Bone marrow (tissue), 2 donors: ENCODE measurements around the gene ABHD8.
A peak's percentile ranks its signal among the peaks of the same experiment; 100 is the strongest.
"Not testable (repeated sequence)": the region's sequence is repeated elsewhere in the genome, so short reads cannot be mapped to it uniquely, and the experiment has no call there.

ENCODE experiments used
- DNase-seq, 2 donors: peaks; one replicate each; lab custom pipeline; 2025; lab: John Stamatoyannopoulos, UW

ABHD8 gene

DNA sequence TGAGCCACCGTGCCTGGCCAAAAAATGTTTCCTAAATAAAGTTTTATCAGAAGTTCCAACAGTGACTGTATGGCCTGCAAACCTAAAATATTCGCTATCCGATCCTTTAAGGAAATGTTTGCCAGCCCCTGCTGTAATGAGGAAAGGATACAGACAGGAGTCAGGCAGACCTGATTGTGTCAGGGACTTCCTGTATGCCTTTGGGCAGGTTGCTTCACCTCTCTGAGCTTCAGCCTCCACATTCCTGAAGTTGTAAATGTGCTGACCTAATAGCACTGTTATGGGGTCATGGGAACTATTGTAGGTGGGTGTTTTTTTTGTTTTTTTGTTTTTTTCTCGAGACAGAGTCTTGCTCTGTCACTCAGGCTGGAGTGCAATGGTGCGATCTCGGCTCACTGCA lies 6.2 kb downstream of the ABHD8 start:
- DNase-seq, result no peak

DNA sequence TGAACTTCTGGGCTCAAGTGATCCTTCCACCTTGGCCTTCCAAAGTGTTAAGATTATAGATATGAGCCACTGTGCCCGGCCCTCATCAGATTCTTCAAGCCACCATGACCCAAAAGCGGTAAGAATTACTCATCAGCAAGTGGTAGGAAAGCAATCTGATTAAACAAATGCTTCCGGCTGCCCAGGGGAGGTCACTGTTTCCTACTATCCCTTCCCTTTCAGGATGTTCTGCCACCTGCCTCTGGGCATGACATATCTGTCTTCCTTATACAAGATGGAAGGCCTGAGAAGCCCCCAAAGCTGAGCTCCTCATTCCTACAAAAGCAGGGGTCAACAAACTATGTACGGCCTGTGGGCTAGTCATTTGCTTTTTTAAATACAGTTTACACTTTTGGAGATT lies 7.0 kb downstream of the ABHD8 start:
- no peak for DNase-seq

DNA sequence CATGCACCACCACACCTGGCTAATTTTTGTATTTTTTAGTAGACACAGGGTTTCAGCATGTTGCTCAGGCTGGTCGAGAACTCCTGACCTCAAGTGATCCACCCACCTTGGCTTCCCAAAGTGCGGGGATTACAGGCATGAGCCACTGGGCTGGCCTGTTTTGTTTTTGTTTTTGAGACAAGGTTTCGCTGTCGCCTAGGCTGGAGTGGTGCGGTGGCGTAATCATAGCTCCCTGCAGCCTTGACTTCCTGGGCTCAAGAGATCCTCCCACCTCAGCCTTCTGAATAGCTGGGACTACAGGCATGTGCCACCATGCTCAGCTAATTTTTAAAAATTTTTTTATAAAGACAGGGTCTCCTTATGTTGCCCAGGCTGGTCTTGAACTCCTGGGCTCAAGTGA lies 7.7 kb downstream of the ABHD8 start:
- DNase-seq, result not testable (repeated sequence)

DNA sequence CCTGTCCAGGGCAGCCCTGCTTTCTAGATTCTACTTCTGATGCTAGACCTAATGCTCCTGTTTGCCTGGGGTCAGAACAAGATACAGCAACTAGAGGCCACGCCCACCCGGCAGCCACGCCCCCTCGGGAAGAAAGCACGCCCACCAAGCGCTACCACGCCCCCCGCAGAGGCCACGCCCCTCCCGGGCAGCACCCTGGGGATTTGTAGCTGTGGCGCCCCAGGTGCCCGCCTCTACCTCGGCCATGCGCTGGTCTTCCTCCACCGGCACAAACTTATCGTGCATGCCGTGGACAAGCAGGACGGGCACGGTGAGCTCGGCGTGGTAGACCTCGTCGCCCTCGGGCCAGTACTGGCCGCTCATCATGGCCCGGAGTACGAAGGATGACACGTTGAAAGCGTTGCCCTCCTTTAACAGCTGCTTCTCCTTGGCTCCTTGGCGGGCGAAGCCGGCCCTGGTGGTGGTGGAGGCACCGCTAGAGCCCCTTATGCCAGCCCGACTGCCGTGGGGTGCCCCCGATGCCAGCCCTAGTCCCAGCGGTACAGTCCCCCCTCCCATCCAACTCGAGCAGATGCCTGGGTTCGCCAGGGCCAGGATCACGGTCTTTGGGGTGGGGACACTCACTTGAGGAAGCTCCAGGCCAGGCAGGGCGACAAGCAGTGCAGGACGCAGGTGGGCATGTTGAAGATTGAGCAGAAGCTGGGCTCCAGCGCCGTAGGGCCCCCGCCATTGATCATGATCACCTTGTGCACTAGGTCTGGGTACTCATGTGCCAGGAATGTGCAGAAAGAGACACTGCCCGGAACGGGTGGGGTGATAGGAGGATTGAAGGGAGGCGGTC lies 9.0 kb downstream of the ABHD8 start:
- peak in 1 of 2 donors; percentile 3 for DNase-seq

DNA sequence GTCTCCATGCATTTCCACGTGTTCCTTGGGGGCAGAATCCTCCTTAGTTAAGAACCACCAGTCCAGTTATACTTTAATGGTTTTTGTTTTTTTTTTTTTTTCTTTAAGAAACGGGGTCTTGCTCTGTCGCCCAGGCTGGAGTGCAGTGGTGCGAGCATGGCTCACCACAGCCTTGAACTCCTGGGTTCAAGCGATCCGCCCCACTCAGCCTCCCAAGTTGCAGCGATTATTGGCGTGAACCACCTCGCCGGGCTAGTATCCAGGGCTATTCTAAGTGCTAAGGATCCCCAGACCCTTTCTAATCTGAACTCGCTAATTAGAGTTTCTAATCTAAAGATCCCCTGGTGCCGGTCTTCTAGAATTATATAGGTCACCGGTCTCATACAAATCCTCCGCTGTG lies 9.6 kb downstream of the ABHD8 start:
- DNase-seq, result no peak

DNA sequence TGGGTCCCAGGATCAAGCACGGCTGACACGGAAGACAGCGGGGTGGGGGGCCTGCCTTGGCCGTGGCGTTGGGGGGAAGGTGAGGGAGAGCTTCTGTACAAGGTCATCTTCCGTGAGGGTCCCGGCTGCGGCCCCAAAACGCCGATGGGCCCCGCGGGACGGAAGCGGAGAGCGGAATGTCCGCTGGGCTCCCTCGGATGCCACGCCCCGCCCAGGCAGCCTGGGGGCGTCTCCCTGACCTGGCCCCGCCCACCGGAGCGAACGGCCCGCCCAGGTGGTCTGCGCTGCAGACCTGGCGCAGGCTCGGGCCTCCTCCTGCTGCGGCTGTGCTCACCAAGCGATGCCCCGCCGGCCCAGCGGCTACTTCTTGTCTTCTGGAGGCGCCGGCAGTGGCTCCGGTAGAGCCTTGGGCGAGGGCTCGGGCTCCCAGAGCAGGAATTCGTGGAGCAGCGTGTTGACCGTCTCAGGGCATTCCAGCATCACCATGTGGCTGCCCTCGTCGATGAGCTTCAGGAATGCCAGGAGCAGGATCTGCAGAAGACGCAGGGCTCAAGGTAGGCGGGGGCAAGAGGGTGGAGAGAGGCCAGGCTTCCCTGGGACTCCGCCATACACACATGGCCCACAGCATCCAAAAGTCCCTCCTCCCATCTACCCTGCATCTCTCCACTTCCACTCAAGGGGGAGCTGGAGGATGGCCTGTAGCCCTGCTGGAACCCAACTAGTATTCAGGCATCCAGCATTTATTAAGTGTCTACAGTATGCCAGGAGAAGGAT lies 10.7 kb downstream of the ABHD8 start:
- peak; percentile 72 to 76 for DNase-seq

DNA sequence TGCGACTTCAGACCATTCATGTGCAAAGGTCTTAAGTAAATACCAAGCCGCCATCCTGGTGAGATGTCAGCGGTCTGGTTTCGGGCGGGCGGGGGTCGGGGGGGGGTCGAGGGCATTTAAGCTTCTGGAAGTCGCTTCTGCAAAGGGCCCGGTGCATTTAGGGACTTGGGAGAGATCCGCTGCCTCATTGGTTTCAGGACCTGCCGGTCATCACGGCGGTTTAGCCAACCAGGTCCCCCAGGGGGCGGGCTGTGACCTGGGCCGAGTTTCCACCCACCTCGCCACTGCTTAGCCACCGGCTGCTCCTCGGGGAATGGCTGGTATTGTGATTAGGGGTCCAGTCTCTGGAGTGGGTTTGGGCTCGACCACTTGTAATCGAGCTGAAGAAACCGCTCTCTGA lies 13.7 kb downstream of the ABHD8 start:
- DNase-seq, result peak; percentile 8 to 56

DNA sequence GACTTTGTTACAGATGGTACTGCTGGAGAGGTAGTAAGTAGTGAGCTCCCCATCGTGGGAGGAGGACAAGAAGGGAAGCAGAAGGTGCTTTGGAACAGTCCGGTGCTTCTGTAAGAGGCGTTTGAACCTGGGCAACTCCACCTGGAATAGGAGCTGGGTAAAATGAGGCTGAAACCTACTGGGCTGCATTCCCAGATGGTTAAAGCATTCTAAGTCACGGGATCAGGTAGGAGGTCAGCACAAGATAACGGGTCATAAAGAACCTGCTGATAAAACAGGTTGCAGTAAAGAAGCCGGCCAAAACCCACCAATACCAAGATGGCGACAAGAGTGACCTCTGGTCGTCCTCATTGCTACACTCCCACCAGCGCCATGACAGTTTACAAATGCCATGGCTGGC lies 16.5 kb downstream of the ABHD8 start:
- DNase-seq, result no peak

DNA sequence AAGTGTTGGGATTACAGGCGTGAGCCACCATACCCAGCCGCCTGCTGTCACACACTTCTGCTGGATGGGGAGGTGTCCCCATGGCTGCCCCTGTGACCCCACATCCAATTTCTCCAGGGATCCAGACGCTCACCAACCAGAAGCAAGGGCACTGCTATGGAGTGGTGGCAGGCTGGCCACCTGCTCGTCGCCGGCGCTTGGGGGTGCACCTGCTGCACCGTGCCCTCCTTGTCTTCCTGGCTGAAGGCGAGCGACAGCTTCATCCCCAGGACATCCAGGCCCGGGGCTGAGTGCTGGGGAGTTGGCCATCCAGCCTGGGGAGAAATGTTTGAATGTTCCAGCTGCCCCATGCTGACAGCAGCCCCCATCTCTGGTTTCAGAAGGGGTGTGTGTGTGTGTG lies 17.0 kb downstream of the ABHD8 start:
- no peak for DNase-seq

DNA sequence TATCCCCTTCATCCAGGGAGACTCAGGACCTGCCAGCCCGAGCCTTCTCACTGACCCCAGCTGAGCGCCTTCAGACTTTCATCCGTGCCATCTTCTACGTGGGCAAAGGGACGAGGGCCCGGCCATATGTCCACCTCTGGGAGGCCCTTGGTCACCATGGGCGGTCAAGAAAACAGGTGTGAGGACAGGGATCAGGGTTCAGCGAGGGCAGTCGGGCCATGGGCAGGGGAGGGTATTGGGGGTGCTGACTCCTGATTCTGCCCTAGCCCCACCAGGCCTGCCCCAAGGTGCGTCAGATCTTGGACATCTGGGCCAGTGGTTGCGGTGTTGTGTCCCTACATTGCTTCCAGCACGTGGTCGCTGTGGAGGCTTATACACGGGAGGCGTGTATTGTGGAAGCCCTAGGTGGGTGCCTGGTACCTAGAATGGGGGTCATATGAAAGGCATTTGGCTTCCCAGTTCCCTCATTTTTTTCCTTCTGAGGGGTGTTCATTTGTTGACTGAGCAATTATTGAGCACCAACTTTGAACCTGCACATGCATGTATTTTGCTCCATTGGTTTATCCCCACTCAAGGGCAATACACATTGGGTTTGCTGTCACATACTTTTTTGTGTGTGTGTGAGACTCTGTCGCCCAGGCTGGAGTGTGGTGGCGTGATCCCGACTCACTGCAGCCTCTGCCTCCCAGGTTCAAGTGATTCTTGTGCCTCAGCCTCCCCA lies 17.6 kb downstream of the ABHD8 start:
- DNase-seq, result no peak

DNA sequence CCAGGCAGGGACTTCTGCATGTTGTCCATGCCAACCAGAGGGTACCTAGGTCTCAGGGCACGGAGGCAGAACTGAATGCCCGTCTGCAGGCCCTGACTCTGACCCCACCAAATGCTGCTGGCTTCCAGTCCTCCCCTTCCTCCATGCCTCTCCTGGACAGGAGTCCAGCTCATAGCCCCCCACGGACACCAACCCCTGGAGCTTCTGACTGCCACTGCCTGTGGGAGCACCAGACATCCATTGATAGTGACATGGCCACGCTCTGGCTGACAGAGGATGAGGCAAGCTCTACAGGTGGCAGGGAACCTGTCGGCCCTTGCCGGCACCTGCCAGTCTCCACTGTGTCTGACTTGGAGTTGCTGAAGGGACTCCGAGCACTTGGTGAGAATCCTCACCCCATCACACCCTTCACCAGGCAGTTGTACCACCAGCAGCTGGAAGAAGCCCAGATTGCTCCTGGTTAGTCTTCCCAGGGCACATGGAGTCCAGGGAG lies 19.7 kb downstream of the ABHD8 start:
- no peak for DNase-seq

DNA sequence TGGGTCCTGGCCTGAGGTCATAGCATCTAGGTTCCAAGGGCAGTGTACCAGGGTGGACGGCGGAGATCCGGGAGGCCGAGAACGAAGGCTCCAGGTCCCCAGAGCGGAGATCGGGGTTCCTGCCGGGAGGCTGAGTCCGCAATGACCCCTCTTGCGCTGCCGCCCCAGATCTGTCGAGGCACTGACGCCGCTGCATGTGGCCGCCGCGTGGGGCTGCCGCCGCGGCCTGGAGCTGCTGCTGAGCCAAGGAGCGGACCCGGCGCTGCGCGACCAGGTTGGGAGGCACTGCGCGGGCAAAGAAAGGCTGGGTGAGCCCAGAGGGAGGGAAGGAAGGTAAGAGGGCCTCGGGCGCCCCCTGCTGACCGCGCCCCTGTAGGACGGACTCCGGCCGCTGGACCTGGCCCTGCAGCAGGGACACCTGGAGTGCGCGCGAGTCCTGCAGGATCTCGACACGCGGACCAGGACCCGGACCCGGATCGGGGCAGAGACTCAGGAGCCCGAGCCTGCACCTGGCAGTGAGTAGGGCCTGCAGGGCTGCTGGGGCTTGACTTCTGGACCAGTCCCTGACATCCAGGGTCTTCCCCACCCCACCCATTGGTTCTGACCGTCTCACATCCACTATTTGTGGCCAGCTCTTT lies 20.6 kb downstream of the ABHD8 start:
- peak; percentile 59 to 60 for DNase-seq

DNA sequence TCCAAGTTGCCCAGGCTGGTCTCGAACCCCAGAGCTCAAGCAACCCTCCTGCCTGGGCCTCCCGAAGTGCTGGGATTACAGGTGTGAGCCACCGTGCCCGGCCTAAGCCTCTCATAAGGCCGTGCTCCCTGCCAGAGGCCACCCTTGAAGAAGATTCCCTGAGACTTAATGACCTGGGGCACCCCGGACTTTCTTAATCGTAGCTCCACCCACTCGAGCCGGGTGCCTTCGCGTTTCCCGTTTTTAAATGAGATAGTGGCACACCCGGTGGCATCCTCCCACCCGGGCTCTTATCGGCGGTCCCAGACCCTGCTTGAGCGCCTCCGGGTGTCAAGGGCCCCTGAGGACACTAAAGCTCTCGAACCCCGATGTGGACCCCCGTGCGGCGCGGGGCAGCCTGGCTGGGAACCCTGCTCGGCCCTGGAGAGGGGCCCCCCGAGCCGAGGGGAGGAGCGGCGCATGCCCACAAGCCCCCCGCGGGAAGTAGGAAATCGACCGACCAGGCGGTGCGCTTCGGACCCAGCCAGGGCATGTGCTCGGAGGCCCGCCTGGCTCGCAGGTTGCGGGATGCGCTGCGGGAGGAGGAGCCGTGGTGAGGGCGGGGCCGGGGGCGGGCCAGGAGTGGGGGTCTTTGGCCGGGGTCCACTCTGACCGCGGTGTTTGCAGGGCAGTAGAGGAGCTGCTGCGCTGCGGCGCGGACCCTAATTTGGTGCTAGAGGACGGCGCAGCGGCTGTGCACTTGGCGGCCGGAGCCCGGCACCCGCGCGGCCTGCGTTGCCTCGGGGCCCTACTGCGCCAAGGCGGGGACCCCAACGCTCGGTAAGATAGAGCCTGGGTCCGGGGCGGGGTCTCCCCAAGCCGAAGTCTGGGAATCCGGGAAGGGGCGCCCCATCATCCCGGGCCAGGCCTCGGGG lies 21.6 kb downstream of the ABHD8 start, which contains the start of gene ANKLE1:
Gene ANKLE1, plus strand, starts transcription at position 511 of the 914 bp plus-strand sequence. Its CDS starts 20 bp downstream, at position 531.
- peak; percentile 35 to 74 for DNase-seq

DNA sequence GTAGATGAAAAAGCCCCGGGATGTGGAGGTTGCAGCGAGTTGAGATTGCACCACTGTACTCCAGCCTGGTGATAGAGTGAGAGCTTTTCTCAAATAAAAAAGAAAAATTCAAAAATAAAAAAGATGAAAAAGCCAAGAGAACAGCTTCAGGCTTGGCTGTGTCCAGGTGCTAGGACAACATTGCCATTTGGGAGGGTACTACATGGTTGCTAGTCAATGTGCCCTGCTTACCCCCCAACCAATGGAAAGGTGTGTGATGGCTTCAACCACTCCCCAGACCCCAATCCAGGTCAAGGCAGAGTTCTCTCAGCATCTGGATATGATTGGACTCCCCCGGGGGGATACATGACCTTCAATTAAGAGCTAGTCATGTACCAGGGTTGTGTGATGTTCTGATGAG lies 23.8 kb downstream of the ABHD8 start:
- DNase-seq, result no peak

DNA sequence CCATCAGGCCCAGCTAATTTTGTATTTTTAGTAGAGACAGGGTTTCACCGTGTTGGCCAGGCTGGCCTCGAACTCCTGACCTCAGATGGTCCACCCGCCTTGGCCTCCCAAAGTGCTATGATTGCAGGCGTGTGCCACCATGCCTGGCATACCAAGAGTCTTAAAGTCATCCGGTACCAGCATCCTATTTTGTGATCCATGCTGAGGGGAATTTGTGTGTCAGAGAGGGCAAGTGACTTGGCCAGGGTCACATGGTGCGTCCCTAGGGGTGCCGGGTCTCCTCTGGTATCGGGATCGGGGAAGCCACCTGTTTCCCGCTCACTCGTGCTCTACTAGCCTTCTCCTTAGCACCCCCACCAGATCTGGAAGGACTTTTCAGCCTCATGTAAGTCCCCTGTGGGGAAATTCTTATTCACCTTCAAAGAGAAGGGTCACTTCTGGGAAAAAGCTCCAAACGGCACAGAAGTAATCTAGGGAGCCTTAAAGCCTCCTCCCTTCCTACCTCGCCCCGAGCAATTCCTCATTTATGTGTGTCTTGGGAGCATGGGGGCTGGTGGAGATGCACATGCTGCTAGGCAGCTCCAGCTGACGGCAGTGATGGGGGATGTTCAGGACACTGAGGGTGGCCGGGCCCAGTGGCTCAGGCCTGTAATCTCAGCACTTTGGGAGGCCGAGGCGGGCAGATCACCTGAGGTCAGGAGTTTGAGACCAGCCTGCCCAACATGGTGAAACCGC lies 27.6 kb downstream of the ABHD8 start:
- no peak for DNase-seq

DNA sequence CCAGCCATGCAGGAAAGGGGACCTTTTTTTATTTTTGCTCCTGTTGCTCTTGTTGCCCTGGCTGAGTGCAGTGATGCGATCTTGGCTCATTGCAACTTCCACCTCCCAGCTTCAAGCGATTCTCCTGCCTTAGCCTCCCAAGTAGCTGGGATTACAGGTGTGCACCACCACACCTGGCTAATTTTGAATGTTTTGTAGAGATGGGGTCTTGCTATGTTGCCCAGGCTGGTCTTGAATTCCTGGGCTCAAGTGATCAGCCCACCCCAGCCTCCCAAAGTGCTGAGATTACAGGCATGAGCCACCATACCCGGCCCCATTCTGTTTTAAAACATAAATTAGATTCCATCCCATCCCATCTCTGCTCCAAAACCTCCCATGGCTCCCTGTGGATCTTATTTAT lies 28.3 kb downstream of the ABHD8 start:
- not testable (repeated sequence) for DNase-seq

DNA sequence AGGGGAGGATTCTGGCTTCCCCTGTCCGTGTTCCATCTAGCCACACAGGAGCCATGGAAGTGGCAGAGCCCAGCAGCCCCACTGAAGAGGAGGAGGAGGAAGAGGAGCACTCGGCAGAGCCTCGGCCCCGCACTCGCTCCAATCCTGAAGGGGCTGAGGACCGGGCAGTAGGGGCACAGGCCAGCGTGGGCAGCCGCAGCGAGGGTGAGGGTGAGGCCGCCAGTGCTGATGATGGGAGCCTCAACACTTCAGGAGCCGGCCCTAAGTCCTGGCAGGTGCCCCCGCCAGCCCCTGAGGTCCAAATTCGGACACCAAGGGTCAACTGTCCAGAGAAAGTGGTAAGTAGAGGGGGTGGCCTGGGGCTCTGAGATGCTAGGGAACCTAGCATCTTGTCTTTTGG lies 34.5 kb downstream of the ABHD8 start:
- no peak for DNase-seq

DNA sequence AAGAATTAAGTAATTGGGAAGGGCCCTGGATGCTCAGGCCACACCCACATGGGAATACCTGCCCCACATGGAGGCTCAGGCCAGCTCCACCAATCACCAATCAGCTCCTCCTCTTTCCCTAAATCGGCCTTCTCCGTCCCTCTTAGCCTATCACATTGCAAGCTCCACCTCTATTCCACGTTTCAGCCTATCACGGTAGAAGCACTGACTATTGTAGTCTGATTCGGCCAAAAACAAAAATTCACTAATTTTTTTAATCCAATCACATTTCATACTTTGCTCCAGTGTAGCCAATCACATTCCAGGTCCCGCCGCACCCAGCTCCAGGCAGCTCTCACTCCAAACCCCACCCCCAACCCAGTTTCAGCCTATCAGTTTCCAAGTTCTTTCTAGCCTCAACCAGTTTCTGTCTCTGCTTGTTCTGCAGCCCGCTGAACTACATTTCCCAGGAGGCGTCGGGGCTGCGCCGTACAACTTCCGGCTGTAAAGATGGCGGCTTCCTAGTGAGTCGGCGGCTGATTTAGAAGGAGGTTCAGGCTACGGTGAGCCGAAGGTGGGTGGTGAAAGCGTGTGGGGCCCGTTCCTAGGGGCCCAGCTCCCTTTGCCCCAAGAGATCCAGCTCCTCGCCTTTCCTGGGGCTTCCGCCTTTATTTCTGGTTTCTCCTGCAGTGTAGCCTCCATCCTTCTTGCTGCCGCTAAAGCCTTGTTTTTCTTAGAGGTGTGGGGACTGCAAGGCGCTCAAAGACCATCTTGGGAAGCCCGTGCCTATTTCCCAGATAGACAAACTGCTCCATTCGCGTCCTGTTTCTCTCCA lies 36.0 kb downstream of the ABHD8 start, which contains the start of gene BABAM1:
Gene BABAM1, plus strand, starts transcription at position 469 of the 814 bp plus-strand sequence. CDS start 1,364 bp downstream, outside the sequence.
- DNase-seq, result peak; percentile 76 to 100

DNA sequence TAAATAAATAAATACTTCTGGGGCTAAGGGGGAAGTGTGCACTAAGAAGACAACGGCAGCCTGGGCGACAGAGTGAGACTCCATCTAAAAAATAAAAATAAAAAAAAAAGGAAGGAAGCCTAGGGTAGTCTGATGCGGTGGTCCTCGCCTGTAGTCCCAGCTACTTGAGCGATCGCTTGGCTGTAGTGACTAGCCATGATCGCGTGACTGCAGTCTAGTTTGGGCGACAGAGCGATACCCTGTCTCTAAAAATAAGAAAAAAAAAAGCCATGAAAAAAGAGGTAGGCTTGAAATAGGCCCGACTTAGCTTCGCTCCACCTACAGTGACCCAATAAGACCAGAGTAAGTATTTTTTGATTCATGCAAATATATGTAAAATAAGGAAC lies 36.6 kb downstream of the ABHD8 start:
- DNase-seq, result peak in 1 of 2 donors; percentile 65
